Mucosa of stomach (tissue), 1 donor: Measurements from ENCODE around the gene FDX2.
"Not testable (repeated sequence)": the region's sequence is repeated elsewhere in the genome, so short reads cannot be mapped to it uniquely, and the experiment has no call there.

Experiments
- H3K27me3 ChIP-seq: one replicate; pipeline ENCODE4 v1.7.0; 2013; ENCODE audit warnings: mild to moderate bottlenecking, low read length; ENCODE audit not compliant: control insufficient read depth, insufficient read depth
- H3K36me3 ChIP-seq: one replicate; pipeline ENCODE4 v1.7.0; 2013; ENCODE audit warnings: low read length; ENCODE audit not compliant: control insufficient read depth, insufficient read depth
- H3K4me1 ChIP-seq: one replicate; pipeline ENCODE4 v1.7.0; 2013; ENCODE audit warnings: mild to moderate bottlenecking, low read length; ENCODE audit not compliant: control insufficient read depth, insufficient read depth
- H3K4me3 ChIP-seq: one replicate; pipeline ENCODE4 v1.7.0; 2013; ENCODE audit warnings: low read length
- H3K9ac ChIP-seq: one replicate; pipeline ENCODE4 v1.7.0; 2013; ENCODE audit warnings: mild to moderate bottlenecking, low read length, moderate library complexity
- H3K9me3 ChIP-seq: one replicate; pipeline ENCODE4 v1.7.0; 2013; ENCODE audit warnings: mild to moderate bottlenecking, low read length, moderate library complexity; ENCODE audit not compliant: control insufficient read depth
- donor health status: Pancreatic carcinoma.

The FDX2 gene

DNA sequence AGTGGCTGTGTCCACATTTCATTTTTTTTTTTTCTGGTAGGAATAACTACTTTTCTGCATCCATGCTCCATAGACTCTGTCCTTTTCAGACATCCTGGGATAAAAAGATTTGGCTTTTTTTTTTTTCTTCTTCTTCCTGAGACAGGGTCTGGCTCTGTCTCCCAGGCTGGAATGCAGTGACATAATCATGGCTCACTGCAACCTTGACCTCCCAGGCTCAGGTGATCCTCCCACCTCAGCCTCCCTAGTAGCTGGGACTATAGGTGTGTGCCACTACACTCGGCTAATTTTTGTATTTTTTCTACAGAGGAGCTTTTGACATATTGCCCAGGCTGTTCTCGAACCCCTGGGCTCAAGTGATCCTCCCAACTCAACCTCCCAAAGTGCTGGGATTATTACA is 27.7 kb upstream of the FDX2 start:
- Histone ChIP-seq H3K36me3 (no peaks in the 10 kb centered on the region), H3K9ac (no peak overlapping the region), H3K9me3 (no peaks in the 10 kb centered on the region), H3K27me3 (no peaks in the 10 kb centered on the region), H3K4me3 (no peak overlapping the region), H3K4me1 (no peaks in the 10 kb centered on the region)

DNA sequence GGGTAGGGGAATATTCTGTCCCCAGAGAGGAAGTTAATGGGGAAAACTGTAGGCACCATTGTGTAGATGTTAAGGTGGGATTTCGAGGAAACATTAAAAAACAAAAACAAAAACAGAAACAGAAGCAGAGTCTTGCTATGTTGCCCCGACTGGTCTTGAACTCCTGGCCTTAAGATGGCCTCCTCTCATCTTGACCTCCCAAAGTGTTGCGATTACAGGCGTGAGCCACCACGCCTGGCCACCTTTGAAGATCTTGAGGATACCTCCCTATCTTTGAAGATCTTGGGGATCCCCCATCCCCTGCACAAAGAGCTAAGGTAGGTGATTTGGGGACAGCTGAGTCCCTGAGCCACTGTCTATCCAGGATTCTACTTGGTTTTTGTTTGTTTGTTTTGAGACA is 24.2 kb upstream of the FDX2 start:
- H3K27me3 ChIP-seq = no peaks in the 10 kb centered on the region
- peaks cover 3% of the 10 kb centered on the region for H3K4me1 ChIP-seq
- H3K9ac ChIP-seq = no peak overlapping the region
- no peaks in the 10 kb centered on the region for H3K36me3 ChIP-seq
- no peak overlapping the region for H3K4me3 ChIP-seq
- H3K9me3 ChIP-seq = no peaks in the 10 kb centered on the region

DNA sequence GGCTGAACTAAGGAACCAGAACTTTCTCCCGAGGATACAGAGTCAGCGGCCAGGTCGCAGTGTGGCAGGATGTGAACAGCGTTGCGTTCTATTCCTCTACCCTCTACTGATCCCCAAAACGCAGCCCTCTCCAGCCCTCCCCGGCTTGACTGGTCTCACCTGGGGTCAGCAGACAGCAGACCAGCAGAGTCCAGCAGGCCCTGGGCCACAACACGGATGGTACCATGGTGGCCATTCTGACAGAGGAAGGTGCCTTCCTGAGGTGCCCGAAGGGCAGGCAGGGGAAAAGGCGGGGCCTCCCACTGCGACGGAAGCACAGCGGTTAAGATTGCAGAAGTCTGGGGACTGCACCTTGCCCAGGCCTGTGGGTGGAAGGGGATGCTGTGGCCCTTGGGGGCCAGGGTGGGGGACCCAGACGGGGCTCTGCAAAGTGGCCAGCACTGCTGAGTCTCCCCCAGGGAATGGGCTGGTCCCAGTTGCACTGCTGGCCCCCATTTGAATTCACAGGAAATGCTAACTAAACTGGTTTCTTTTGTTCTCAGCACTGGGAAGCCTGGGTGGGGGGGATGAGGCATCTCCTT is 23.7 kb upstream of the FDX2 start, which contains the start of gene ICAM3:
Gene ICAM3, minus strand, starts transcription at position 245 of the 581 bp plus-strand sequence. Its CDS starts 10 bp downstream, at position 235.
- Histone ChIP-seq H3K4me3 (no peak within 1 kb of the TSS), H3K9me3 (no peaks in the 10 kb centered on the region), H3K4me1 (peaks cover 4% of the 10 kb centered on the region), H3K36me3 (no peaks in the 10 kb centered on the region), H3K27me3 (no peaks in the 10 kb centered on the region), H3K9ac (peak within 1 kb of the TSS; percentile 34)

DNA sequence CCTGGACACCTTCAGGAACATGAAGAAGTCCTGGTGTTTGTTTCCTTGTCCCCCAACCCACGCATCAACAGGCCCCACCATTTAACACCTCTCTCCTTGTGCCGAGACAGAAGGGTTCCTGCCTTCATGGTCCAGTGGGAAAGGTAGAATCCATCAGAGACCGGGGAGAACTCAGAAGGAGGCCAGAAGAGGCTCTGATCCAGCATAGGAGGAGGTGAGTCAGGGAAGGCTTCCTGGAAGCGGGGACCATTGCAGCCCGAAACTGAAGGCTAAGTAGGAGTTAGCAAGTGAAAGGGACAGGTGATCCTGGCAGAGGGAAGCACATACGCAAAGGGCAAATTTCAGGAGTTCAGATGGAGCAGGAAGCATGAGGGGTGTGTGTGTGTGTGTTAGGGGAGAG is 23.1 kb upstream of the FDX2 start:
- Histone ChIP-seq H3K4me3 (no peak overlapping the region), H3K36me3 (no peaks in the 10 kb centered on the region), H3K9ac (peak overlapping the region; percentile 34), H3K27me3 (no peaks in the 10 kb centered on the region), H3K4me1 (peaks cover 9% of the 10 kb centered on the region), H3K9me3 (no peaks in the 10 kb centered on the region)

DNA sequence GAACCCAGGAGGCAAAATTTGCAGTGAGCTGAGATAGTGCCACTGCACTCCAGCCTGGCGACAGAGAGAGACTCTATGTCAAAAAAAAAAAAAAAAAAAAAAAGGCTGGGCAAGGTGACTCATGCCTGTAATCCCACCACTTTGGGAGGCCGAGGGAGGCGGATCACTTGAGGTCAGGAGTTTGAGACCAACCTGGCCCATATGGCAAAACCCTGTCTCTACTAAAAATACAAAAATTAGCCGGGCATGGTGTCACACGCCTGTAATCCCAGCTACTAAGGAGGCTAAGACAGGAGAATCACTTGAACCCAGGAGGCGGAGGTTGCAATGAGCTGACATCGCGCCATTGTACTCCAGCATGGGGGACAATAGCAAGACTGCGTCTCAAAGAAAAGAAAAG is 20.9 kb upstream of the FDX2 start:
- not testable (repeated sequence) for H3K36me3 ChIP-seq, H3K4me3 ChIP-seq, H3K27me3 ChIP-seq, H3K9me3 ChIP-seq, H3K9ac ChIP-seq
- H3K4me1 ChIP-seq = peaks cover 19% of the 10 kb centered on the region

DNA sequence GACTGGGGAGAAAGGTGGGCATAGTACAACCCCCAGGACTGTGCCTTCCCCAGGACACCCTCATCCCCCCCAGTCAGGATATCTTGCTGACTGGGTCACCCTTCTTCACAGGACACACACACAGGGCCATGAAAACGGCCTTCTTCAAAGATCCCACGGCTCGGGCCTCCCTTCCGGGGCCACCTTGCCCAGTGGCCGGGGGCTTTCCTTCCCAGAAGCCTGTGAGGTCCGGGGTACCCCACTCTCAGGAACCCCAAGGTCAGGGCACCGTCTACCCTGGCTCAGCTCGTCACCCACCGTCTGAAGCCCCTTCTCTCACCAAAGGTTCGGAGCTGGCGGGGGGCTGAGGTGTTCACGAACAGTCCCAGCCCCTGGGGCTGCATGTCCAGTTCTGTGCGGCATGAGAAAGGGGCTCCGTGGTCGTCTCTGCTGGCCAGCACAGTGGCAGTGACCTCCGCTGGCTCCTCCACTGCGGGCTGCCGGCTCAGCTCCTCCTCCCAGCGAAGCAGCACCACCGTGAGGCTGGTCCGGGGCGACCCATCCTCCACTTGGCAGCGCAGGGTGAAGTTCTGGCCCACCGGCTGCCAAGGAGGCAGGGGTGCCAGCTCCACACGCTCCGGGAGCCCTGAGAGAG is 19.7 kb upstream of the FDX2 start:
- no peaks in the 10 kb centered on the region for H3K9me3 ChIP-seq
- no peaks in the 10 kb centered on the region for H3K27me3 ChIP-seq
- H3K36me3 ChIP-seq = no peaks in the 10 kb centered on the region
- no peak overlapping the region for H3K4me3 ChIP-seq
- H3K9ac ChIP-seq = no peak overlapping the region
- H3K4me1 ChIP-seq = peaks cover 19% of the 10 kb centered on the region

DNA sequence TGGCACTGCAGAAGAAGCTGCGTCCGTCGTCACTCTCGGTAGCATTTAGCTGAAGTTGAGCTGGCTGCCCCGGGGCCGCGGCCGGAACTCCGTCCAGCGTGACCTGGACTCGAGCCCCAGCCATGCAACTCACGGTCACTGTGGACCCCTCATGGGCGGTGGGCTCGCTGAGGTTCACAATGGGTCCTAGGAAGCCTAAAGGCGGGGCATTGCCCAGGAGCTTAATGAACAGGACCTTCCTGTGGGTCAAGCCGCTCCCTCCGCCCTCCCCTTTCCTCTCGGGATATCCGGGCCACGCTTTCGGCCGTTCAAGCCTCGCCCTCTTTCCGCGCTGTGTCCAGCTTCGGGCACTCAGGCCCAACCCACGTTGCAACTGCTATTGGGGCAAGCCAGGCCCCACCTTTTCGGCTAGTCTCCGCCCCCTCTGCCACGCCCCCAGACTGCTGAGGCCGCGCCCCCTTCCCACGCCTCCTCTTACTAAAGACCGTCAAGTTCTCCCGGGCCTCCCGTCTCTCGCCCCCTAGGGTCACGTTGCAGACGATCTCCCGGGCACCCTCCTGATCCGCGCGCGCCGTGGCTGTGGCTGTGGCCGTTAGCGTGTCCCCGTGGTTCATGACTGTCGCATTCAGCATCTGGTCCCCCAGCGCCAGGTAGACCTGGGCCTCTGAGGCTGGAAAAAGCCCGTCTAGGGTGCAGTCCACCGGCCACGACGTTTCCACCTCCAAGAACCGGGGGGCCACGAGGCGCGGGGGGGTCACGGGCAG is 19.0 kb upstream of the FDX2 start:
- no peaks in the 10 kb centered on the region for H3K36me3 ChIP-seq
- H3K4me3 ChIP-seq = peak overlapping the region; percentile 79
- H3K4me1 ChIP-seq = peaks cover 19% of the 10 kb centered on the region
- peak overlapping the region; percentile 45 for H3K9ac ChIP-seq
- no peaks in the 10 kb centered on the region for H3K9me3 ChIP-seq
- no peaks in the 10 kb centered on the region for H3K27me3 ChIP-seq

DNA sequence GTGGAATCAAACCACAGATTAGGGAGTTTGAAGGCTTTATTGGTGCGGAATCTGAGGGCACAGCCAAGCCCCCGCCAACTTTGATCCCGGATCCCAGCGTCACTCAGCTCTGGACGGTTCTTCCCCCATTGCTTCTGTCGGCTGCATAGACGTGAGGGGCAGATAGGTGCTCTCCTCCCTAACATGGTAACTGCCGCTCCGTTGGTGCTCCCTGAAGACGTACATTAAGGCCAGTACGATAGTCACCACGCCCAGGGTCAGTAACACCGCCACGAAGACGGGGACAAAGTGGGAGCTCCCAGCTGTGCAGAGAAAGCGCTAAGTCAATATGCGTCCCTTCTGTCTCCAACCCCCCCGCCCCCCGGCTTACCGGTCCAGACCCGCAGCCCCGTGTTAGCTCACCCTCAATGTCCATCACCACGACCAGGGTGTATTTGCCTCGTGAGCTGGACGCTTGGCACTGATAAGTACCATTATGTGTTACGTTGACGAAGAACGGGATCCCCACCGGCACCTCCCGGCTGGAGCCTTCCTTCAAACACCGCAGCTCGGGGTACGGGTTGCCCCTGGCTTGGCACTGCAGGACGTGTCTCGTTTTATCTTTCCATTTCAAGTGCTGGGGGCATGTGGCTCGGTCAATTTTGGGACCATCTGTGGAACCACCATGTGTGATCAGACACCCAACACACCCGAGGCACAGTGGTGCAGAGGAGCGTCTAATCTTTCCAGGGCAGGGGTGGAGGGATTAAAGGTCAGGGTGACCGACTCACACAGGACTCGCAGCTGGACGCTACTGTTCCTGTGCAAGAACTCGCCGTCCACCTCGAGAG is 18.2 kb upstream of the FDX2 start:
- Histone ChIP-seq H3K9me3 (no peaks in the 10 kb centered on the region), H3K27me3 (no peaks in the 10 kb centered on the region), H3K4me3 (peak overlapping the region; percentile 79), H3K36me3 (no peaks in the 10 kb centered on the region), H3K4me1 (peaks cover 19% of the 10 kb centered on the region), H3K9ac (peak overlapping the region; percentile 45)

DNA sequence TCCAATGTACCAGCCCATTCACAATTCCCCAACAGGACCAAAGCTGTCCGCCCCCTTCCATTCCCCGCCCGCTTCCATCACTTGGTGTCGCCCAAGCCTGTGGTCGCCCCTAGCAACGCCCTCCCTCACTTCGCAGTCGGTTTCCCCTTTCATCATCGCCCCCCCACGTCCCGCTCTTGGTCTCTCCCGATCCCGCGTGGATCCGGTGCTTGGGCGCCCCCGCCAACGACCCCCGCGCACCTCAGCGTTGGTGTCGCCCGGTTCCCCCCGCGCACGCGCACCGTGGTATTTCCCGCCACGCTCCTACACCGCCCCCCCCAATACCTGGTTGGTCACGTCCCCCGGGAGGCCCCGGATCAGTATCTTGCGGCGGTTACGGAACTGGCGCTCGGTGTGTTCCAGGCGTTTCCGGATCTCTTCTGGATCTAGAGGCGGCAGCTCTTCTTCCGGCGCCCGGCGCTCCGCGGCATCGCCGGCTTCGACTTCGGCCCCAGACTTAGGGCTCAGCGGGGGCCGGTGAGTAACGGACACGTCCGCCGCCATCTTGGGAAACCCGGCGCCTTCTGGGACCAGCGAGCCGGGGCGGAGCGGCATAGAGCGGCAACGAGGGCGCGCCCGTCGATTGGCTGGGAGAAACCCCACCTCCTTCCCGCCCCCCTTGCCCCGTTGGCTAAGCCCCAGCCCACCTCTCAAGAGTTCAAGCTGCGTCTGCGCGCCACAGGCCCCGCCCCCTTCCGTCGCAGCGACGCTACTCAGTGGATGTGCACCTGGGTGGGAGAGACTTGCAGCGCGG is 17.3 kb upstream of the FDX2 start, which contains the start of gene RAVER1:
Gene RAVER1, minus strand, starts transcription at position 565 of the 793 bp plus-strand sequence. Its CDS starts 22 bp downstream, at position 543.
- Histone ChIP-seq H3K9ac (peak within 1 kb of the TSS; percentile 65), H3K9me3 (no peaks in the 10 kb centered on the region), H3K4me1 (peaks cover 19% of the 10 kb centered on the region), H3K27me3 (no peaks in the 10 kb centered on the region), H3K36me3 (no peaks in the 10 kb centered on the region), H3K4me3 (peak within 1 kb of the TSS; percentile 79)

DNA sequence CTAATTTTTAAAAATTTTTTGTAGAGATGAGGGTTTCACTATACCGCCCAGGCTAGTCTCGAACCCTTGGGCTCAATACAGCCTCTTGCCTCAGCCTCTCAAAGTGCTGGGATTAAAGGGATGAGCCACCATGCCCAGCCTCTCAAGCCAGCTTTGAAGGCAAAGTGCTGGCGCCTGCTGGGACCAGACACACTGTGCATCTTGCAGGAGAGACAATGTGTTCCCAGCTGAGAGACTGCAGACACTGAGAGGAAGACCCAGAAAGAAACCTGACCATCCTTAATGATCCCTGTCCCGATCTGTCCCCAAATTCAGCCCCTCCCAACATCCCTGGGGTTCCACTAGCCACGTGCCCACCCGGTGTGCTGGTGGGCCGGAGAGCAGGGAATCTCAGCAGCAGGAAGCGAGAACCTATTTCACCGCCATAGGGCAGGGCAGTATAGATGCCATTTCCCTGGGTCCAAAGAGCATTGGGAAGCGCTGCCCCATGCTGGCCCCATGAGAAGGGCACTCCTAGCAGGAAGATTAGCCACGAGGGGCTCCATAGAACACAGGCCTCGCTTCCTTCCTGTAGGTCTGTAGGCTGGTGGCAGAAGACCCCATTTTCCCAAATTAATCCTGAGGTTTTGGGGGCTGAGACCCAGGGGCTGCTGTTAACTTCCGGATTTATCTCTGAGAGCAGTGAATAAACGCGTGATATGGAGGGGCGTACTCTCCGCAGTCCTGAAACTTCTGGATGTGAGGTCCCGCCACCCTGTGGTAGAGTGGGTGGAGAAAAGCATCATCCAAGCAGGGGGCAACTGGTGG is 16.5 kb upstream of the FDX2 start:
- Histone ChIP-seq H3K36me3 (peaks cover 5% of the 10 kb centered on the region), H3K4me3 (peak overlapping the region; percentile 79), H3K9ac (peak overlapping the region; percentile 65), H3K4me1 (peaks cover 19% of the 10 kb centered on the region), H3K9me3 (no peaks in the 10 kb centered on the region), H3K27me3 (no peaks in the 10 kb centered on the region)
